ENCODE measurements around the gene LSAMP.

Gene LSAMP

GRCh38 chr3:115958526-115958925, 486.8 kb downstream of the LSAMP start:
- DNase-seq (ENCODE audit: low read depth), result no peak

- no peak for DNase-seq (ENCODE audit: low read depth)
Observed at GRCh38 chr3:115947325-115947724, 498.0 kb downstream of the LSAMP start.

- no peak for DNase-seq (ENCODE audit: low read depth)
Observed at GRCh38 chr3:115943579-115943978, 501.7 kb downstream of the LSAMP start.

GRCh38 chr3:115937054-115937453, 508.2 kb downstream of the LSAMP start:
- DNase-seq (ENCODE audit: low read depth), result no peak

- DNase-seq (ENCODE audit: low read depth), result no peak
Observed at GRCh38 chr3:115932807-115933206, 512.5 kb downstream of the LSAMP start.

- no peak for DNase-seq (ENCODE audit: low read depth)
Observed at GRCh38 chr3:115931581-115931980, 513.7 kb downstream of the LSAMP start.

GRCh38 chr3:115930922-115931321, 514.4 kb downstream of the LSAMP start:
- DNase-seq (ENCODE audit: low read depth), result no peak

GRCh38 chr3:115930168-115930567, 515.1 kb downstream of the LSAMP start:
- DNase-seq (ENCODE audit: low read depth), result no peak

- DNase-seq (ENCODE audit: low read depth), result no peak
Observed at GRCh38 chr3:115928376-115928775, 516.9 kb downstream of the LSAMP start.

- DNase-seq (ENCODE audit: low read depth), result no peak
Observed at GRCh38 chr3:115927197-115927596, 518.1 kb downstream of the LSAMP start.

GRCh38 chr3:115922681-115923347, 522.5 kb downstream of the LSAMP start:
- peak; percentile 15 for DNase-seq (ENCODE audit: low read depth)

- no peak for DNase-seq (ENCODE audit: low read depth)
Observed at GRCh38 chr3:115921711-115922110, 523.6 kb downstream of the LSAMP start.

GRCh38 chr3:115918900-115919299, 526.4 kb downstream of the LSAMP start:
- DNase-seq (ENCODE audit: low read depth), result no peak

GRCh38 chr3:115916866-115917265, 528.4 kb downstream of the LSAMP start:
- no peak for DNase-seq (ENCODE audit: low read depth)

GRCh38 chr3:115915061-115915460, 530.2 kb downstream of the LSAMP start:
- no peak for DNase-seq (ENCODE audit: low read depth)

GRCh38 chr3:115913069-115913686, 532.1 kb downstream of the LSAMP start:
- DNase-seq (ENCODE audit: low read depth), result no peak

GRCh38 chr3:115912372-115912771, 532.9 kb downstream of the LSAMP start:
- DNase-seq (ENCODE audit: low read depth), result peak; percentile 23

GRCh38 chr3:115905871-115906270, 539.4 kb downstream of the LSAMP start:
- no peak for DNase-seq (ENCODE audit: low read depth)

- no peak for DNase-seq (ENCODE audit: low read depth)
Observed at GRCh38 chr3:115903843-115904242, 541.4 kb downstream of the LSAMP start.

- no peak for DNase-seq (ENCODE audit: low read depth)
Observed at GRCh38 chr3:115901008-115901407, 544.3 kb downstream of the LSAMP start.

GRCh38 chr3:115899535-115899934, 545.8 kb downstream of the LSAMP start:
- DNase-seq (ENCODE audit: low read depth), result no peak

- no peak for DNase-seq (ENCODE audit: low read depth)
Observed at GRCh38 chr3:115898656-115899410, 546.5 kb downstream of the LSAMP start.

- no peak for DNase-seq (ENCODE audit: low read depth)
Observed at GRCh38 chr3:115891006-115891636, 554.2 kb downstream of the LSAMP start.
